ENCODE measurements around the gene EPHB3. TPM values are rescaled to one million over a fixed set of nuclear protein-coding genes. Genes with fewer than 3 reads are reported as not detected.

The EPHB3 gene
- polyA plus RNA-seq, 1 of the 3 experiments (the other 2 are of a cell fraction) = 4.2 TPM

DNA sequence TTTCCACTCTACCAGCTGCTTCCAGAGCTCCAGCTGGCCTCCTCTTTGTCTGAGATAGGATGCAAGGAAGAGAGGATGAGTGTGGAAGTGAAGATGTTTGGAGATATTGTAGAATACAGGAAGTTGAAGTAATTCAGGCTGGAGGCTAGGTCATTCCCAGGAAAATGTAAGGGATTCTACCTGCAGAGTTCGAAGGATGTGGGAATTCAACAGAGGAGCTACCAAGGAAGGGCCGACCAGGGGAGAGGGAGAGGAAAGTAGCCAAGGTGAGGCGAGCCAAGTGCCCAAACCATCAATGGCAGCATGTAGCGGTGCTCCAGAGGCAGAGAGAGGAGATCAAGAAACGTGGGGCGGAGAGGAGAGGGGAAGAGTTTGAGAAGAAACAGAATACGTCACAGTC, 49.0 kb upstream of the EPHB3 start:
- Histone ChIP-seq H3K4me3 (ENCODE audit: low read depth in 2 of 2, low read length in 1 of 2) (no peak overlapping the region), H2AFZ (ENCODE audit: low read depth) (no peak overlapping the region), H3K4me2 (no peak overlapping the region), H3K27ac (ENCODE audit: low read depth in 2 of 2, low read length in 1 of 2) (no peak overlapping the region), H3K79me2 (ENCODE audit: insufficient read depth) (no peaks in the 10 kb centered on the region), H4K20me1 (ENCODE audit: insufficient read depth) (no peaks in the 10 kb centered on the region), H3K36me3 (replicated peaks in 1 of 2; ENCODE audit: control insufficient read depth in 1 of 2, insufficient read depth in 2 of 2, low read length in 1 of 2) (no peaks in the 10 kb centered on the region), H3F3A (replicated peaks; ENCODE audit: insufficient read depth) (no peaks in the 10 kb centered on the region), H3K27me3 (ENCODE audit: insufficient read depth) (peaks cover 48% of the 10 kb centered on the region), H3K9me3 (no peaks in the 10 kb centered on the region), H3K4me1 (ENCODE audit: control insufficient read depth in 1 of 2, insufficient read depth in 2 of 2, low read depth in 1 of 2, low read length in 1 of 2) (peaks cover 0 to 7% of the 10 kb centered on the region in 2 experiments; a peak in 1 of 4 replicates), H3K9me2 (no peaks in the 10 kb centered on the region), H3K9ac (no peak overlapping the region)
- TF ChIP-seq TAF1 (IDR thresholded peaks at IDR 0.05; ENCODE audit: borderline replicate concordance, low read depth, low read length) (no peak), NFIC (IDR thresholded peaks at IDR 0.05; ENCODE audit: borderline replicate concordance) (no peak), ELF1 (IDR thresholded peaks at IDR 0.05) (no peak), RAD21 (IDR thresholded peaks at IDR 0.05; ENCODE audit: low read length) (no peak)
- TF ChIP-seq, protein P1, sequence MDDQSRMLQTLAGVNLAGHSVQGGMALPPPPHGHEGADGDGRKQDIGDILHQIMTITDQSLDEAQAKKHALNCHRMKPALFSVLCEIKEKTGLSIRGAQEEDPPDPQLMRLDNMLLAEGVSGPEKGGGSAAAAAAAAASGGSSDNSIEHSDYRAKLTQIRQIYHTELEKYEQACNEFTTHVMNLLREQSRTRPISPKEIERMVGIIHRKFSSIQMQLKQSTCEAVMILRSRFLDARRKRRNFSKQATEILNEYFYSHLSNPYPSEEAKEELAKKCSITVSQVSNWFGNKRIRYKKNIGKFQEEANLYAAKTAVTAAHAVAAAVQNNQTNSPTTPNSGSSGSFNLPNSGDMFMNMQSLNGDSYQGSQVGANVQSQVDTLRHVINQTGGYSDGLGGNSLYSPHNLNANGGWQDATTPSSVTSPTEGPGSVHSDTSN (IDR thresholded peaks at IDR 0.05) = no peak
- TF ChIP-seq, protein P2, sequence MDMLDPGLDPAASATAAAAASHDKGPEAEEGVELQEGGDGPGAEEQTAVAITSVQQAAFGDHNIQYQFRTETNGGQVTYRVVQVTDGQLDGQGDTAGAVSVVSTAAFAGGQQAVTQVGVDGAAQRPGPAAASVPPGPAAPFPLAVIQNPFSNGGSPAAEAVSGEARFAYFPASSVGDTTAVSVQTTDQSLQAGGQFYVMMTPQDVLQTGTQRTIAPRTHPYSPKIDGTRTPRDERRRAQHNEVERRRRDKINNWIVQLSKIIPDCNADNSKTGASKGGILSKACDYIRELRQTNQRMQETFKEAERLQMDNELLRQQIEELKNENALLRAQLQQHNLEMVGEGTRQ (IDR thresholded peaks at IDR 0.05; ENCODE audit: borderline replicate concordance, low read depth, low read length) = no peak
- WGBS (ENCODE audit: low lambda C conversion rate) = 47% methylated on average over 7 of the region's 7 CpGs
- CTCF ChIA-PET = interaction anchor here (0.9 to 7.3 kb wide), 17 partner anchors 10 to 141 kb away, joined by 3 to 142 read pairs (median 14); no protein-coding TSS in a partner anchor
- POLR2A ChIA-PET = interaction anchor here (0.9 kb wide), 1 partner anchor 46 kb away, joined by 3 read pairs; no protein-coding TSS in a partner anchor
- no peak for DNase-seq

GRCh38 chr3:184513276-184514170, 48.1 kb upstream of the EPHB3 start:
- DNase-seq = peak; percentile 94
- 2% methylated on average over 29 of the region's 69 CpGs for WGBS (ENCODE audit: low lambda C conversion rate)
- Histone ChIP-seq H3K9me2 (no peaks in the 10 kb centered on the region), H3K36me3 (replicated peaks in 1 of 2; ENCODE audit: control insufficient read depth in 1 of 2, insufficient read depth in 2 of 2, low read length in 1 of 2) (no peaks in the 10 kb centered on the region), H3K4me3 (ENCODE audit: low read depth in 2 of 2, low read length in 1 of 2) (peak overlapping the region; percentile 33 to 55), H3K4me1 (ENCODE audit: control insufficient read depth in 1 of 2, insufficient read depth in 2 of 2, low read depth in 1 of 2, low read length in 1 of 2) (peaks cover 0 to 7% of the 10 kb centered on the region in 2 experiments; a peak in 1 of 4 replicates), H3K27me3 (ENCODE audit: insufficient read depth) (peaks cover 52% of the 10 kb centered on the region), H3K9me3 (no peaks in the 10 kb centered on the region), H3K79me2 (ENCODE audit: insufficient read depth) (no peaks in the 10 kb centered on the region), H2AFZ (ENCODE audit: low read depth) (no peak overlapping the region), H4K20me1 (ENCODE audit: insufficient read depth) (no peaks in the 10 kb centered on the region), H3K9ac (no peak overlapping the region), H3F3A (replicated peaks; ENCODE audit: insufficient read depth) (no peaks in the 10 kb centered on the region), H3K27ac (ENCODE audit: low read depth in 2 of 2, low read length in 1 of 2) (no peak overlapping the region), H3K4me2 (peak overlapping the region; percentile 79)
- ChIA-PET POLR2A (interaction anchor here (1.2 to 1.3 kb wide), 2 partner anchors 12 to 142 kb away, joined by 4 to 7 read pairs; no protein-coding TSS in a partner anchor), CTCF (interaction anchor here (0.5 to 7.3 kb wide), 55 partner anchors 9 to 685 kb away, joined by 3 to 142 read pairs (median 5); partner anchors contain the start of genes EPHB3 and THPO)
- TF ChIP-seq SMC3 (IDR thresholded peaks at IDR 0.05; ENCODE audit: low read depth, low read length) (peak; percentile 79), RXRA (IDR thresholded peaks at IDR 0.05; ENCODE audit: borderline replicate concordance, low read depth) (no peak), RCOR1 (IDR thresholded peaks at IDR 0.05; ENCODE audit: low read length) (0 out of 2 replicates have a peak, but pooled peaks have one; percentile 33), EP300 (IDR thresholded peaks at IDR 0.05; ENCODE audit: borderline replicate concordance in 1 of 2, low read depth in 1 of 2, low read length in 1 of 2) (no peak), FOXJ3 (CRISPR knock-in tag; IDR thresholded peaks at IDR 0.05) (no peak), CHD2 (IDR thresholded peaks at IDR 0.05; ENCODE audit: low read length, partially characterized antibody) (no peak), CTCF (IDR thresholded peaks at IDR 0.05) (peak; percentile 76), YY1 (IDR thresholded peaks at IDR 0.05; ENCODE audit: low read depth) (0 out of 2 replicates have a peak, but pooled peaks have one; percentile 20), EZH2phosphoT487 (IDR thresholded peaks at IDR 0.05; ENCODE audit: borderline replicate concordance, low read depth) (no peak), JUND (IDR thresholded peaks at IDR 0.05) (no peak), RAD21 (IDR thresholded peaks at IDR 0.05; ENCODE audit: low read length) (peak; percentile 81), TCF12 (IDR thresholded peaks at IDR 0.05) (no peak), MXI1 (IDR thresholded peaks at IDR 0.05; ENCODE audit: low read depth, low read length) (no peak), MAX (IDR thresholded peaks at IDR 0.05; ENCODE audit: low read depth) (no peak)
- TF ChIP-seq, protein P1 (IDR thresholded peaks at IDR 0.05) = no peak
- TF ChIP-seq, protein P2 (IDR thresholded peaks at IDR 0.05; ENCODE audit: borderline replicate concordance, low read depth, low read length) = no peak

All from SK-N-SH (cell line).